ACHN (cell line): Measurements from ENCODE around the gene CPLANE1.
"Not testable (repeated sequence)": the region's sequence is repeated elsewhere in the genome, so short reads cannot be mapped to it uniquely, and the experiment has no call there.

Source experiments
- DNase-seq: peaks from one replicate; pipeline ENCODE4 v3.0.0-alpha.2; 2015
- in situ Hi-C: cut with HindIII; loops from 2 replicates; pipeline ENCODE4 v1.10.0; 2017; ENCODE audit warnings: low sequenced_read_pairs, low pct_ligation_motif_present, low pct_unique_long_range_greater_than_20kb

The CPLANE1 gene

DNA sequence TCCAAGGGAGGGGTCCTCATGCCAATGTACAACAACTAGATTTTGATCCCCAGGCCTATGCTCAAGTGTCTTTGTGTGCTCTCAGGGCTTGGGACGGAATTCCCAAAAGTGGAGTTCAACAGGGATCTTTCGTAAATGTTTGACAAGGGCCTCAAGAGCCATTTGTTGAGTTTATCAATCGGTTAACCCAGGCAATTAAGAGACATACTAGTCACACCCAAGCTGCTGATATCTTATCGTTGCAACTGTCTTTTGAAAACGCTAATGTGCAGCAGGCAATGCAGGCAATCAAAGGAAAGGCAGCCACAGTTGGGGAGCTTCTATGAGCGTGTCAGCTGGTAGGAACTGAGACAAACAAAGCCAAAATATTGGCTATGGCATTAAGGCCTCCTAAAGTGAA lies 161.2 kb downstream of the CPLANE1 start:
- in situ Hi-C loops, result no loop called here
- DNase-seq, result no peak

DNA sequence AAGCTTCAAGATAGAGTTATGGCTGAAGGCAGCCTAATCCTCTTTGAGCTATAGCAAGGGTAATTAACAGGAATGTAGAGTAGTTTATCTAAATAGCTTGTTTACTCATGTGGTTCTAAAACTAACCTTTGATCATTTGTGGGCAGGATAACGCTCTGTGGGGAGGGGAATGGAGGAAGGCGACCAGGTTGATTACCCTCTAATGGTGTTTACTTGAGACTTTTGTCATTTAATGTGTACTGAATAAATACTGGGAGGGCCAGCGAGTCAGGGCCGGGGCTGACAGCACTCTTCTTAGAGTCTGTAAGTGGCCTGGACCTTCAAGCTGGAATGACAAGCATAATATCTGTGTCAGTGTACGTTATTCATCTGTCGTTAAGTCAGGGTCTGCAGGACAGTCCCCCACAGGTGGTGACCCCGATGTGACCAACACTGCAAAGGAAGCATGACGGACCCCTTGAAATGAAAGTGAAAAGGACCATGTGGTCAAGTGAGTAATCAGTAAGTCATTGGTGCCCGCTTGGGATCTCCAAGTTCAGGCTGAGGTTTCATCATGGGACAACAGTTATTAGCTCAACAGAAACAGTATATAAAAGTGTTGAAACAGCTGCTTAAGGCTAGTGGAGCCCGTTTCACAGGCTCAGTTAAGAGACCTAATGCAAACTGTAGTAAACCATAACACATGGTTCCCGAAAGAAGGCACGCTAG lies 162.6 kb downstream of the CPLANE1 start:
- no peak for DNase-seq
- in situ Hi-C loops, result no loop called here

DNA sequence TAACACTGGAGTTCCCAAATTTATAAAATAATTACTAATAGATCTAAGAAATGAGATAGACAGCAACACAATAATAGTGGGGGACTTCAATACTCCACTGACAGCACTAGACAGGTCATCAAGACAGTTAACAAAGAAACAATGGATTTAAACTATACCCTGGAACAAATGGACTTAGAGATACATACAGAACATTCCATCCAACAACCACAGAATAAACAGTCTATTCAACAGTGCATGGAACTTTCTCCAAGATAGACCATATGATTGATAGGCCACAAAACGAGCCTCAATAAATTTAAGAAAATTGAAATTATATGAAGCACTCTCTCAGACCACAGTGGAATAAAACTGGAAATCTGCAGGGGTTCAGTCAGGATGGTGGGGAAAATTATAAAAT lies 163.2 kb downstream of the CPLANE1 start:
- in situ Hi-C loops, DNase-seq: not testable (repeated sequence)

DNA sequence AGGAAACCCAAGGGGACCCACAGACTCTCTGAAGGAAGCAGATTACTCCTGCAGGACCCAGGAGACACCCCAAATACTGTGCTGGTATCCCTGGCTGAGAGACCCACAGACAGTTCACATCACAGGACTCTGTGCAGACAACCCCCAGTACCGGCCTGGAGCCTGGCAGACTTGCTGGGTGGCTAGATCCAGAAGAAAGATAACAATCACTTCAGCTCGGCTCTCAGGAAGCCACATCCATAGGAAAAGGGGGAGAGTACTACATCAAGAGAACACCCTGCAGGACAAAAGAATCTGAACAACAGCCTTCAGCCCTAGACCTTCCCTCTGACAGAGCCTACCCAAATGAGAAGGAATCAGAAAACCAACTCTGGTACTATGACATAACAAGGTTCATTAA lies 166.2 kb downstream of the CPLANE1 start:
- in situ Hi-C loops, DNase-seq: not testable (repeated sequence)

DNA sequence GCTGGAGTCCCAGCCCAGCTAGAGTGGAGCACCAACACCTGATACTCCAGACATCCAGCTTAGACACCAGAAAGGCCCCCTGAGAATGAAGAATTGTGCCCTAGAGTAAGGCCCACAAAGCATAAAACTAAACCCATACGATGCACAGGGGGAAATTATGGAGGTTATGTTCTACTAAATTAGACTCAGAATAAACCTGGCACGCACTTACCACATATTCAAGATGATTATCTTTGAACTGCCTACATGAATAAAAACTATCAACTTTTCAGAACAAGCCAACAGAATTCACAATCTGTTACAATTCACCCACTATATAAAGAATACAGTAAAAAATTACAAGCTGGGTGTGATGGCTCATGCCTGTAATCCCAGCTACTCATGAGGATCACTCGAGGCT lies 168.5 kb downstream of the CPLANE1 start:
- no peak for DNase-seq
- in situ Hi-C loops, result no loop called here

DNA sequence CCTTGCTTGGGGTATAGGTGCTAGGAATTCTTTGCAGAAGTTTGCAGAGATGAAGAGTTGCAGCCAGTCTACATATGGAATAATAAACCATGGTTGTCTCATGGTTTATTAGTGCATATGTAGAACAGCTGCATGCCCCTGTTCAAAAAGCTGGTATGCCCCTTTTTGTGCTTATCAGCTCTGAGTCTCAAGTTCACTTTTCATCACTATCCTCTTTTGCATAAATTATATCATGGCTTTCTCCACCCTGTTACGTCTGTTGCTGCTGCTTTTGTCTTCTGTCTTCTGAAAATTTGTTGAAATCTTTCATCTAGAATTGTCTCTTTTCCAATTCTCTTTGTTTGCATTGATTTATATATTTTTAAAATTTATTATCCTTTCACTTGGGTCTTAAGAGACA lies 172.0 kb downstream of the CPLANE1 start:
- in situ Hi-C loops, result no loop called here
- no peak for DNase-seq

DNA sequence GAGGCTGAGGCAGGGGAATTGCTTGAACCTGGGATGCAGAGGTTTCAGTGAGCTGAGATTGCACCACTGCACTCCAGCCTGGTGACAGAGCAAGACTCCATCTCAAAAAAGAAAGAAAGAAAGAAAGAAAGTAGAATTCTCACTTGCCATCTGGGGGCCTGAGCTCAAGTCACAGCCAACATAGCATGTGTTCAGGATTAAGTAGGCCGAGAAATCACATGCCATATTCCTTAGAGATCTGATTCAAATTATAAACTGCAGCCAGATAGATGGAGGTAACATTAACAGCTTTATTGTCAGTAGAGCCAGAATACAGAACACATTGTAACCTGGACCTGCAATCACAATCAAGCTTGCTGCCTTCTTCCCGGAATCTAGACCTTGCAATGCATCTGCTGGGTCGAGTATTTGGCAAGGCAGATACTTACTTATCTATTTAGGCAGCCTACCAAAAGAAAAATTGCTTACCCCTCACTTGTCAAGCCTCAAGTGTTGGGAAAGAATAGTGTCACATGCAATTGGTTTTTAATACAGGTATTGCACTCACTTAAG lies 173.7 kb downstream of the CPLANE1 start:
- in situ Hi-C loops, result no loop called here

DNA sequence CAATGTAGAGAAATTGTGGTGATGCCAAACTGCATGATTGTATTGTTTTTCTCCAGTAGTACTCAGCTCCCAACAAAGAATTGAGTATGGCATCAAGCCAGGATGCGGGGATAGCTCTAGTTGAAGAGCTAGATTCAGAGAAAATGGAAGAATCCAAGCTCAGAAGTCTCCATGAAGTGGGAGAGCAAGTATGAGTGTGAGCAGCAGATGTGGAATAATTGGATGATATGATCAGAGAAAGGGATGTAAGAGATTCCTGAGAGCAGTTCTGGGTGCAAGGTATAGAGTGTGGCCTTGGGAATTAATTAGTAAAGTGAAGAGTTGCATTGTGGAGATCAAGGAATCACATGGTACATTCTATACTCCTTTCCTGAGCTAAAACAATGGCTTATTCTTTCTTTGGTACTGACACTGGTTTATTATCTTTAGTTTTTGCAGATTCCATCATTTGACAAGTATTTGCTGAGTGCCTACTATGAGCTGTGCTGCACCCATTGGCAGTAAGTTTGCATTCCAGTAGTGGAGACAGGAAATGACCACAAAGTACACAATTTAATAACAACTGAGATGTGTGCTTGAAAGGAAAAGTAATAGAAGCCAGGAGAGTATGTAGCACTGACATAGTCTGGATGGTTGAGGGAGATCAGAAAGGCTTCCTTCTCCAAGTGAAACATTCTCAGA lies 177.1 kb downstream of the CPLANE1 start:
- in situ Hi-C loops, result no loop called here
- no peak for DNase-seq

More for the DNA sequence above, 173.7 kb downstream of the CPLANE1 start:
- DNase-seq, result no peak

DNA sequence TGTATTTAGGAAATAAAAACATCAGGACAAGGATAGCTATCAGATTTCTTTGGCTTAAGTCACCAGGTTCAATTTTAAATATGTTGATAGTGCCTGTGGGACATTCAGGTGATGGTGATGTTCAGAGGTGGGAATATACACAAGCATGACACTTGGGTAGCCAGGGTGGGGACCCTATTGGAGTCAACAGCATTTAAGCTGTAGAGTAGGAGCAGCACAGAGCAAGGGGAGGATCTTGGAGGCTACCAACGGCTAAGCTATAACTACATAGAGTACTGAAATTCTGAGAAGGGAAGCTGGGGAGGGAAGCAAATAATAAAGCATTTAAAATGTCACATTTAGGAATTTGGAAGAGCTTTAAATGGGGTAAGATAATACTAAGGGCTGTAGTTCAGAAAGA lies 177.7 kb downstream of the CPLANE1 start:
- in situ Hi-C loops, result no loop called here
- no peak for DNase-seq

DNA sequence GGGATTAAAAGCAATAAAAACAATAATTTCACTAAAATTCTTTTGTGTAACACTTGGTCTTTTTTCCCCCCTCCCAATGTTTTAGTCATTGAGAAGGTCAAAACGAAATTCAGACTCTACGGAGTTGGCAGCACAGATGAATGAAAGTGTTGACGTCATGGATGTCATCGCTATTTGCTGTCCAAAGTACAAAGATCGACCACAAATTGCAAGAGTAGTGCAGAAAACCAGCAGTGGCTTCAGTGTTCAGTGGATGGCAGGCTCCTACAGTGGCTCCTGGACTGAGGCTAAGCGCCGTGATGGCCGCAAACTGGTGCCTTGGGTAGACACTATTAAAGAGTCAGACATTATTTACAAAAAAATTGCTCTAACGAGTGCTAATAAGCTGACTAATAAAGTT lies 184.7 kb downstream of the CPLANE1 start:
- DNase-seq, result no peak
- in situ Hi-C loops, result no loop called here

DNA sequence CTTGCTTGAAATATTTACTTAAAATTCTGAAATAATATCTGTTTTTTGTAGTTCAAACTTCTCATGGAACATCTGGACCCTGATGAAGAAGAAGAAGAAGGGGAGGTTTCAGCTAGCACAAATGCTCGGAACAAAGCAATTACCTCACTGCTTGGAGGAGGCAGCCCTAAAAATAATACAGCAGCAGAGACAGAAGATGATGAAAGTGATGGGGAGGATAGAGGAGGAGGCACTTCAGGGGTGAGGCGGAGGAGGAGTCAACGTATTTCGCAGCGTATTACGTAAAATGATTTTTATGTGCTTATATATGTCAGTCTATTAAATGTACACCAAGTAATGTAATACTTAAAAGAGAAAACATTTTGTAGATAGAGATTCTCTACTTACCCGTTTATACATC lies 185.4 kb downstream of the CPLANE1 start:
- in situ Hi-C loops, result no loop called here
- no peak for DNase-seq

DNA sequence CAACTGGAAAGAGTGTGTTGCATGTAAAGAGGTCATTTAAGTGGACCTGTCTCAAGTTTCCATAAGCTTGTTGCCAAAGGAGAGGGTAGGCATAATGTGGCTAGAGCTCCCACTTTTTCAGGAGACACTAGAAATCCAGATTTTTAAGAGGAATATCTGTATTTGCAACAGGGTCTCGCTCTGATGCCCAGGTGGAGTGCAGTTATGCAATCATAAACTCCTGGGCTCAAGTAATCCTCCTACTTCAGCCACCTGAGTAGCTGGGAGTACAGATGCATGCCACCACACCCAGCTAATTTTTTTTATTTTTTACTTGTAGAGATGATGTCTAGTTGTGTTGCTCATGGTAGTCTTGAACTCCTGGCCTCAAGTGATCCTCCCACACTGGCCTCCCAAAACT lies 189.1 kb downstream of the CPLANE1 start:
- in situ Hi-C loops, result no loop called here
- DNase-seq, result no peak

DNA sequence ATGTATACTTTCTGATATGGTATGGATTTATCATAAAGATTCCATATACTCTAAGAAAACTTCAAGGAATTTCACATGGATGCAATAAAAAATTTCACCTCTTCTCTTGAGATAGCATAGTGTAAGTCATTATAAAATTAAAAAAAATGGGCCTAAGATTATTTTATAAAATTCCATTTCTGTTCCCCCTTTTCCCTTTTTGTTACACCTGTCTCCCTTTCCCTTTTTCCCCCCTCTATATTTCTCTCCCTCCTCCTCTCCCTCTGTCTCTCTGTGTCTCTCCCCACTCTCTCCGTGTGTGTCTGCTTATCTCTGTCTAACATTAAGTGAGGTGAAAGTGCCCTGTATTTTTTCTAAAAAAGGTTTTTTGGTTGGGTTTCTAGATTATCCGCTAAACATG lies 192.4 kb downstream of the CPLANE1 start:
- in situ Hi-C loops, result no loop called here
- DNase-seq, result no peak
